H1 (cell line): ENCODE data around the gene QSOX1. TPM values are rescaled to one million over a fixed set of nuclear protein-coding genes. Genes with fewer than 3 reads are reported as not detected.

Source experiments
- CTCF ChIA-PET: fragments of 300-600 bp; sonication (Branson Sonifier 250); formaldehyde crosslinking; loops from one replicate; lab custom pipeline; 2021; ENCODE audit not compliant: partially characterized antibody; lab: Charles Lee
- POLR2A ChIA-PET: fragments of 300-600 bp; sonication (Branson Sonifier 250); formaldehyde crosslinking; loops from one replicate; lab custom pipeline; 2021; ENCODE audit warnings: inconsistent platforms; ENCODE audit not compliant: partially characterized antibody; lab: Charles Lee
- DNase-seq, 2 experiments: peaks; one replicate each; pipeline versions ENCODE4 v3.0.0 to v3.0.0-alpha.2; 2010 to 2022; ENCODE audit warnings: low spot score in 2 of 2, low read depth in 1 of 2, mixed read lengths in 1 of 2
- FAIRE-seq: peaks from 2 replicates; lab custom pipeline; 2011; peaks lifted over from hg19 to GRCh38; lab: Jason Lieb, UNC
- H2AFZ ChIP-seq: 2 replicates; pipeline ENCODE4 v1.8.1; 2012; ENCODE audit warnings: low read length, inconsistent platforms
- H2AK5ac ChIP-seq: 2 replicates; pipeline ENCODE4 v1.6.1; 2013; ENCODE audit warnings: low read depth, low read length
- H2BK120ac ChIP-seq: replicated peaks from 2 replicates; pipeline ENCODE3; 2013; ENCODE audit warnings: low read depth, low read length, inconsistent platforms
- H2BK12ac ChIP-seq: 2 replicates; pipeline ENCODE4 v1.6.1; 2013; ENCODE audit warnings: low read depth, low read length
- H2BK15ac ChIP-seq: 2 replicates; pipeline ENCODE4 v1.6.1; 2013; ENCODE audit warnings: low read length
- H2BK20ac ChIP-seq: 2 replicates; pipeline ENCODE4 v1.6.1; 2013; ENCODE audit warnings: low read length
- H2BK5ac ChIP-seq: 2 replicates; pipeline ENCODE4 v1.6.1; 2013; ENCODE audit warnings: low read depth, low read length
- H3K14ac ChIP-seq: 2 replicates; pipeline ENCODE4 v1.6.1; 2013; ENCODE audit warnings: inconsistent platforms; ENCODE audit not compliant: insufficient read length
- H3K18ac ChIP-seq: 2 replicates; pipeline ENCODE4 v1.6.1; 2013; ENCODE audit warnings: low read length; ENCODE audit errors: extremely low read depth
- H3K23ac ChIP-seq: 2 replicates; pipeline ENCODE4 v1.6.1; 2013; ENCODE audit warnings: inconsistent platforms; ENCODE audit not compliant: insufficient read length
- H3K23me2 ChIP-seq: 2 replicates; pipeline ENCODE4 v1.6.1; 2013; ENCODE audit warnings: low read depth, low read length
- H3K27ac ChIP-seq: 2 replicates; pipeline ENCODE4 v1.6.1; 2011; ENCODE audit warnings: low read depth, low read length, inconsistent platforms
- H3K27me3 ChIP-seq, 4 experiments: replicated peaks in 1 of 4; 1 replicate in 1 of 4; 2 replicates in 3 of 4; pipeline versions ENCODE4 v1.6.1 to v1.8.1; 2011 to 2013; ENCODE audit warnings: low read length in 3 of 4, mild to moderate bottlenecking in 3 of 4, inconsistent platforms in 2 of 4, mixed read lengths in 2 of 4, moderate library complexity in 1 of 4; ENCODE audit not compliant: control insufficient read depth in 3 of 4, insufficient read depth in 3 of 4; ENCODE audit errors: extremely low read depth in 1 of 4
- H3K36me3 ChIP-seq, 4 experiments: 2 replicates each; pipeline versions ENCODE4 v1.6.1 to v1.8.1; 2011 to 2013; ENCODE audit warnings: mild to moderate bottlenecking in 4 of 4, low read length in 3 of 4, moderate library complexity in 2 of 4, control low read depth in 1 of 4, inconsistent platforms in 1 of 4; ENCODE audit not compliant: insufficient read depth in 4 of 4, control insufficient read depth in 2 of 4
- H3K4ac ChIP-seq: replicated peaks from 2 replicates; pipeline ENCODE3; 2013; ENCODE audit warnings: low read length, low read depth, mixed read lengths, inconsistent platforms; ENCODE audit not compliant: insufficient read length
- H3K4me1 ChIP-seq, 4 experiments: replicated peaks in 1 of 4; 1 replicate in 1 of 4; 2 replicates in 3 of 4; pipeline versions ENCODE4 v1.6.1 to v1.8.1; 2011 to 2013; ENCODE audit warnings: low read length in 3 of 4, inconsistent platforms in 2 of 4, mixed read lengths in 1 of 4; ENCODE audit not compliant: insufficient read depth in 4 of 4, control insufficient read depth in 3 of 4
- H3K4me2 ChIP-seq, 2 experiments: 2 replicates each; pipeline versions ENCODE4 v1.6.1 to v1.8.1; 2011 to 2013; ENCODE audit warnings: low read depth in 2 of 2, low read length in 2 of 2, control low read depth in 1 of 2, inconsistent platforms in 1 of 2, mild to moderate bottlenecking in 1 of 2; ENCODE audit not compliant: insufficient read depth in 1 of 2
- H3K4me3 ChIP-seq, 4 experiments: fragments of 200-600, 300-600 bp in 1 of 4; sonication (generic), shearing (Covaris generic), sonication (Bioruptor Twin) in 1 of 4; 2 replicates each; pipeline versions ENCODE4 v1.5.1 to v1.8.1; 2011 to 2016; ENCODE audit warnings: low read length in 4 of 4, low read depth in 3 of 4, control low read depth in 2 of 4, inconsistent platforms in 2 of 4, mild to moderate bottlenecking in 2 of 4, mixed read lengths in 1 of 4, moderate library complexity in 1 of 4; ENCODE audit not compliant: insufficient read depth in 2 of 4; ENCODE audit errors: extremely low read depth in 1 of 4
- H3K56ac ChIP-seq: replicated peaks from 2 replicates; pipeline ENCODE3; 2013; ENCODE audit warnings: low read depth, mild to moderate bottlenecking, mixed read lengths, low read length, inconsistent platforms; ENCODE audit not compliant: insufficient read length
- H3K79me1 ChIP-seq: 2 replicates; pipeline ENCODE4 v1.6.1; 2013; ENCODE audit warnings: low read depth, low read length, control low read depth
- H3K79me2 ChIP-seq, 2 experiments: 2 replicates each; pipeline versions ENCODE4 v1.6.1 to v1.8.1; 2012 to 2013; ENCODE audit warnings: low read length in 2 of 2, mild to moderate bottlenecking in 2 of 2, inconsistent platforms in 1 of 2; ENCODE audit not compliant: insufficient read depth in 2 of 2, control insufficient read depth in 1 of 2
- H3K9ac ChIP-seq, 4 experiments: replicated peaks in 1 of 4; 1 replicate in 1 of 4; 2 replicates in 3 of 4; pipeline versions ENCODE4 v1.6.1 to v1.8.1; 2011 to 2013; ENCODE audit warnings: low read depth in 3 of 4, low read length in 3 of 4, control low read depth in 2 of 4, mild to moderate bottlenecking in 2 of 4, moderate library complexity in 2 of 4, inconsistent platforms in 1 of 4; ENCODE audit errors: extremely low read depth in 1 of 4
- H3K9me3 ChIP-seq, 2 experiments: 2 replicates each; pipeline versions ENCODE4 v1.6.1 to v1.8.1; 2012 to 2013; ENCODE audit warnings: mild to moderate bottlenecking in 2 of 2, moderate library complexity in 2 of 2, control low read depth in 1 of 2, inconsistent platforms in 1 of 2, low read depth in 1 of 2, low read length in 1 of 2, mixed read lengths in 1 of 2; ENCODE audit not compliant: insufficient read depth in 2 of 2
- H4K20me1 ChIP-seq, 2 experiments: replicated peaks in 1 of 2; 2 replicates each; pipeline versions ENCODE3 to v1.8.1; 2011 to 2013; ENCODE audit warnings: inconsistent platforms in 2 of 2, low read length in 2 of 2, mild to moderate bottlenecking in 1 of 2; ENCODE audit not compliant: insufficient read depth in 2 of 2, control insufficient read depth in 1 of 2
- H4K5ac ChIP-seq: 2 replicates; pipeline ENCODE4 v1.6.1; 2013; ENCODE audit warnings: low read length, low read depth, mixed read lengths, inconsistent platforms; ENCODE audit not compliant: insufficient read length
- H4K8ac ChIP-seq: 2 replicates; pipeline ENCODE4 v1.8.0; 2013; ENCODE audit warnings: mild to moderate bottlenecking, moderate library complexity, low read length, inconsistent platforms; ENCODE audit not compliant: insufficient read depth; ENCODE audit errors: extremely low read depth
- H4K91ac ChIP-seq: replicated peaks from 2 replicates; pipeline ENCODE3; 2013; ENCODE audit warnings: low read length, mixed read lengths, inconsistent platforms; ENCODE audit not compliant: insufficient read length
- BCL11A ChIP-seq, 2 experiments: IDR thresholded peaks; one replicate each; pipeline ENCODE4 v1.6.1; 2011; ENCODE audit warnings: low read depth in 2 of 2, low read length in 2 of 2, mild to moderate bottlenecking in 2 of 2
- BRCA1 ChIP-seq: IDR thresholded peaks from 2 replicates; pipeline ENCODE4 v1.6.1; 2012; ENCODE audit warnings: low read depth, low read length, improper control_type of control experiment
- CBX8 ChIP-seq: fragments of 300-800, 300-1000 bp; sonication (generic); IDR thresholded peaks from 2 replicates; pipeline ENCODE4 v1.7.1; 2016; ENCODE audit warnings: low read depth, low read length, borderline replicate concordance
- GABPA ChIP-seq: IDR thresholded peaks from 2 replicates; pipeline ENCODE4 v1.6.1; 2011; ENCODE audit warnings: mild to moderate bottlenecking, low read length, moderate library complexity, borderline replicate concordance; ENCODE audit not compliant: insufficient read depth
- PHF8 ChIP-seq: fragments of 200-600 bp; sonication (generic); conservative IDR thresholded peaks from 2 replicates; pipeline ENCODE4 v1.7.1; 2012; ENCODE audit warnings: low read depth, mild to moderate bottlenecking, inconsistent platforms, low read length, moderate library complexity
- RAD21 ChIP-seq, 2 experiments: IDR thresholded peaks in 1 of 2; conservative IDR thresholded peaks in 1 of 2; 2 replicates each; pipeline ENCODE4 v1.6.1; 2011; ENCODE audit warnings: low read depth in 2 of 2, low read length in 2 of 2, improper control_type of control experiment in 1 of 2, inconsistent platforms in 1 of 2, mild to moderate bottlenecking in 1 of 2, moderate library complexity in 1 of 2
- SP2 ChIP-seq: IDR thresholded peaks from 2 replicates; pipeline ENCODE4 v1.6.1; 2012; ENCODE audit warnings: mild to moderate bottlenecking, low read length, inconsistent platforms
- TAF1 ChIP-seq: IDR thresholded peaks from 2 replicates; pipeline ENCODE4 v1.6.1; 2011; ENCODE audit warnings: mild to moderate bottlenecking, low read depth, low read length
- WGBS, 2 experiments: shearing (Covaris generic) in 1 of 2; methylation state at CpG; one replicate each; pipeline versions ENCODE4 v1.1.6 to v1.1.7; 2013 to 2015; ENCODE audit warnings: low lambda C conversion rate in 2 of 2, mixed read lengths in 2 of 2, inconsistent platforms in 1 of 2, low coverage in 1 of 2, missing lambda C conversion rate in 1 of 2; ENCODE audit not compliant: insufficient replicate concordance in 2 of 2, insufficient coverage in 1 of 2, insufficient read length in 1 of 2; ENCODE audit errors: extremely low coverage in 1 of 2, missing lambda C conversion rate in 1 of 2; 5-methylcytosine and 5-hydroxymethylcytosine counted together
- polyA plus RNA-seq, 7 experiments: library from polyadenylated mRNA; depleted of rRNA in 3 of 7; stranded (reverse) in 5 of 7; unstranded in 2 of 7; fragments of >200 nt in 5 of 7; fragments of 200-250 nt in 2 of 7; gene quantifications; 1 replicate in 5 of 7; 2 replicates in 1 of 7; 4 replicates in 1 of 7; pipeline versions ENCODE4 v1.2.1 to v1.2.3, GENCODE V29; 2011 to 2013; ENCODE audit warnings: missing spikeins in 2 of 7, mixed read lengths in 2 of 7
- total RNA-seq: library from RNA; stranded (reverse); fragmentation: NEBNext Ultra II Directional; extraction: Animal tissue kit (Norgen Biotek cat#: 25700); gene quantifications from 2 replicates; pipeline ENCODE4 v1.2.1, GENCODE V29; 2021

QSOX1 gene
- total and polyA plus RNA-seq, 2 of the 8 experiments (the other 6 are each of a cell fraction or from before 2014, with no cell fraction given) = 97.7 to 123 TPM

GRCh38 chr1:180165509-180166435 lies 11.1 kb downstream of the QSOX1 start:
- Histone ChIP-seq H3K79me1 (peaks cover 13% of the 10 kb centered on the region), H3K9ac (no peak overlapping the region), H2BK15ac (no peak overlapping the region; the same call in 1 of the 2 replicates), H4K5ac (no peak overlapping the region), H2AFZ (no peak overlapping the region), H3K4me2 (no peak overlapping the region), H3K4me1 (peaks cover 6 to 23% (median 17%) of the 10 kb centered on the region in 4 experiments), H3K4ac (no peak overlapping the region), H3K56ac (no peak overlapping the region), H3K79me2 (peaks cover 0 to 25% of the 10 kb centered on the region in 2 experiments; a peak in 2 of 4 replicates), H2BK120ac (no peak overlapping the region), H2BK12ac (no peak overlapping the region), H2BK5ac (no peak overlapping the region), H3K18ac (no peak overlapping the region), H4K91ac (no peak overlapping the region), H4K8ac (no peak overlapping the region), H3K14ac (no peak overlapping the region), H3K9me3 (no peaks in the 10 kb centered on the region), H4K20me1 (peaks cover 4 to 19% of the 10 kb centered on the region in 2 experiments), H2BK20ac (no peak overlapping the region), H2AK5ac (no peak overlapping the region), H3K4me3 (no peak overlapping the region), H3K23me2 (no peaks in the 10 kb centered on the region), H3K27me3 (no peaks in the 10 kb centered on the region), H3K36me3 (no peaks in the 10 kb centered on the region), H3K27ac (no peak overlapping the region), H3K23ac (no peak overlapping the region)
- FAIRE-seq (no peak), DNase-seq (no peak)
- WGBS, 2 experiments = 90% methylated on average over 12 of the region's 12 CpGs; no CpG with 5 or more reads in 1 of the 2 experiments
- ChIA-PET CTCF (interaction anchor here (0.7 to 11.7 kb wide), 8 partner anchors 10 to 260 kb away, joined by 3 to 307 read pairs (median 4); partner anchors contain the start of gene QSOX1), POLR2A (interaction anchor here (7.1 kb wide), 1 partner anchor 11 kb away, joined by 36 read pairs; the partner anchor contains the start of gene QSOX1)
- no peak for TF ChIP-seq GABPA
- no peak for TF ChIP-seq BCL11A (IDR thresholded peaks at IDR 0.05; ENCODE audit: low read depth in 2 of 2, low read length in 2 of 2)
- TF ChIP-seq CBX8 = no peak
- TF ChIP-seq TAF1 = no peak
- no peak for TF ChIP-seq RAD21 (IDR thresholded peaks at IDR 0.05 in 1 of 2, conservative IDR thresholded peaks at IDR 0.05 in 1 of 2; ENCODE audit: low read depth in 2 of 2, low read length in 2 of 2)
- no peak for TF ChIP-seq PHF8
- TF ChIP-seq SP2 = no peak
- no peak for TF ChIP-seq BRCA1
